Trophoblast cell (in vitro differentiated cells and primary cell): ENCODE data around the gene PTP4A1.

Source experiments
- DNase-seq, 2 donors: peaks; one replicate each; pipeline ENCODE4 v3.0.0-alpha.2; 2016
- H2AFZ ChIP-seq: 2 replicates; pipeline ENCODE4 v1.6.1; 2013; ENCODE audit warnings: low read length, moderate library complexity, mild to moderate bottlenecking; ENCODE audit not compliant: insufficient read depth, poor library complexity
- H2AK5ac ChIP-seq: 2 replicates; pipeline ENCODE4 v1.6.1; 2013; ENCODE audit warnings: mild to moderate bottlenecking, low read length
- H2BK120ac ChIP-seq: 2 replicates; pipeline ENCODE4 v1.6.1; 2013; ENCODE audit warnings: low read length, mild to moderate bottlenecking, moderate library complexity; ENCODE audit not compliant: insufficient read depth, poor library complexity
- H2BK12ac ChIP-seq: 2 replicates; pipeline ENCODE4 v1.6.1; 2013; ENCODE audit warnings: mild to moderate bottlenecking, low read length, moderate library complexity
- H2BK5ac ChIP-seq: 2 replicates; pipeline ENCODE4 v1.6.1; 2013; ENCODE audit warnings: low read length, low read depth, moderate library complexity, mild to moderate bottlenecking; ENCODE audit not compliant: poor library complexity
- H3K14ac ChIP-seq: 2 replicates; pipeline ENCODE4 v1.6.1; 2013; ENCODE audit warnings: mild to moderate bottlenecking, low read length
- H3K18ac ChIP-seq: 2 replicates; pipeline ENCODE4 v1.6.1; 2013; ENCODE audit warnings: mild to moderate bottlenecking, low read length
- H3K23ac ChIP-seq: 2 replicates; pipeline ENCODE4 v1.6.1; 2013; ENCODE audit warnings: low read length
- H3K27ac ChIP-seq: 2 replicates; pipeline ENCODE4 v1.5.1; 2013; ENCODE audit warnings: low read depth, mild to moderate bottlenecking, inconsistent platforms, low read length, moderate library complexity
- H3K27me3 ChIP-seq: 2 replicates; pipeline ENCODE4 v1.6.1; 2013; ENCODE audit warnings: inconsistent platforms, mild to moderate bottlenecking, low read length, moderate library complexity; ENCODE audit not compliant: insufficient read depth
- H3K36me3 ChIP-seq, 2 experiments: 1 replicate in 1 of 2; 2 replicates in 1 of 2; pipeline ENCODE4 v1.6.1; 2013; ENCODE audit warnings: low read length in 2 of 2, mild to moderate bottlenecking in 2 of 2, moderate library complexity in 1 of 2; ENCODE audit not compliant: insufficient read depth in 2 of 2, control insufficient read depth in 1 of 2
- H3K4ac ChIP-seq: 2 replicates; pipeline ENCODE4 v1.6.1; 2013; ENCODE audit warnings: low read depth, mild to moderate bottlenecking, low read length, moderate library complexity
- H3K4me1 ChIP-seq, 2 experiments: 1 replicate in 1 of 2; 2 replicates in 1 of 2; pipeline ENCODE4 v1.6.1; 2013; ENCODE audit warnings: low read length in 2 of 2, mild to moderate bottlenecking in 2 of 2, moderate library complexity in 1 of 2; ENCODE audit not compliant: insufficient read depth in 2 of 2, control insufficient read depth in 1 of 2
- H3K4me2 ChIP-seq: 2 replicates; pipeline ENCODE4 v1.6.1; 2013; ENCODE audit warnings: inconsistent platforms, mild to moderate bottlenecking, low read length, moderate library complexity
- H3K4me3 ChIP-seq: 2 replicates; pipeline ENCODE4 v1.5.1; 2013; ENCODE audit warnings: mild to moderate bottlenecking, low read depth, low read length, inconsistent platforms
- H3K79me1 ChIP-seq: one replicate; pipeline ENCODE4 v1.6.1; 2013; ENCODE audit warnings: low read length
- H3K79me2 ChIP-seq: 2 replicates; pipeline ENCODE4 v1.6.1; 2013; ENCODE audit warnings: low read length, mild to moderate bottlenecking; ENCODE audit not compliant: control insufficient read depth, insufficient read depth, poor library complexity
- H3K9ac ChIP-seq: 2 replicates; pipeline ENCODE4 v1.6.1; 2013; ENCODE audit warnings: mild to moderate bottlenecking, low read length
- H3K9me3 ChIP-seq: 2 replicates; pipeline ENCODE4 v1.6.1; 2013; ENCODE audit warnings: low read depth, mild to moderate bottlenecking, control low read depth, inconsistent platforms, low read length; ENCODE audit not compliant: insufficient read depth
- H4K12ac ChIP-seq: 2 replicates; pipeline ENCODE4 v1.6.1; 2013; ENCODE audit warnings: low read depth, mild to moderate bottlenecking, low read length, moderate library complexity
- H4K8ac ChIP-seq: 2 replicates; pipeline ENCODE4 v1.6.1; 2013; ENCODE audit warnings: low read depth, mild to moderate bottlenecking, low read length, moderate library complexity
- H4K91ac ChIP-seq: one replicate; pipeline ENCODE4 v1.6.1; 2013; ENCODE audit warnings: low read depth, mild to moderate bottlenecking, low read length, moderate library complexity
- WGBS: extraction: QIAGEN DNeasy Blood & Tissue Kit; methylation state at CpG from one replicate; pipeline ENCODE4 v1.1.7; 2013; ENCODE audit warnings: missing lambda C conversion rate; ENCODE audit not compliant: insufficient read length, insufficient coverage; ENCODE audit errors: extremely low coverage; 5-methylcytosine and 5-hydroxymethylcytosine counted together

Gene PTP4A1

GRCh38 chr6:63599243-63599642, 27.0 kb downstream of the PTP4A1 start:
- Histone ChIP-seq H3K79me1 (no peaks in the 10 kb centered on the region), H2BK12ac (no peak overlapping the region), H4K8ac (no peak overlapping the region), H3K4me3 (no peak overlapping the region), H3K9ac (no peak overlapping the region), H3K79me2 (no peaks in the 10 kb centered on the region), H3K4me2 (no peak overlapping the region), H4K91ac (no peak overlapping the region), H3K36me3 (no peaks in the 10 kb centered on the region), H3K27ac (no peak overlapping the region), H2BK120ac (no peak overlapping the region), H3K23ac (no peak overlapping the region), H2AFZ (no peak overlapping the region), H3K9me3 (no peaks in the 10 kb centered on the region), H3K18ac (no peak overlapping the region), H3K4me1 (no peaks in the 10 kb centered on the region), H4K12ac (peak overlapping the region; percentile 3), H3K14ac (no peak overlapping the region), H2BK5ac (no peak overlapping the region), H3K4ac (no peak overlapping the region), H3K27me3 (no peaks in the 10 kb centered on the region), H2AK5ac (no peak overlapping the region)
- no peak for DNase-seq
- WGBS: no CpG with 5 or more reads among the region's 7 CpGs

GRCh38 chr6:63600136-63600535, 27.9 kb downstream of the PTP4A1 start:
- Histone ChIP-seq H3K79me2 (no peaks in the 10 kb centered on the region), H2BK5ac (no peak overlapping the region)
- no CpG with 5 or more reads among the region's 6 CpGs for WGBS

GRCh38 chr6:63609231-63609630, 37.0 kb downstream of the PTP4A1 start:
- Histone ChIP-seq H3K27me3 (no peaks in the 10 kb centered on the region), H2AK5ac (no peak overlapping the region), H2AFZ (no peak overlapping the region), H4K12ac (no peak overlapping the region), H3K36me3 (no peaks in the 10 kb centered on the region), H3K4me1 (no peaks in the 10 kb centered on the region), H3K9me3 (no peaks in the 10 kb centered on the region), H3K4me3 (no peak overlapping the region), H4K8ac (no peak overlapping the region), H3K23ac (no peak overlapping the region), H3K27ac (no peak overlapping the region), H3K4ac (no peak overlapping the region), H2BK120ac (no peak overlapping the region), H3K79me2 (no peaks in the 10 kb centered on the region), H3K18ac (no peak overlapping the region), H3K4me2 (no peak overlapping the region), H2BK12ac (no peak overlapping the region), H3K14ac (no peak overlapping the region), H3K79me1 (no peaks in the 10 kb centered on the region), H2BK5ac (no peak overlapping the region), H4K91ac (no peak overlapping the region), H3K9ac (no peak overlapping the region)
- no peak for DNase-seq
- no CpG with 5 or more reads among the region's 1 CpG for WGBS

More at GRCh38 chr6:63600136-63600535, 27.9 kb downstream of the PTP4A1 start:
- no peak for DNase-seq
- Histone ChIP-seq H3K4me2 (no peak overlapping the region), H3K23ac (no peak overlapping the region), H3K18ac (no peak overlapping the region), H2AK5ac (no peak overlapping the region), H4K12ac (no peak overlapping the region), H3K9ac (no peak overlapping the region), H3K79me1 (no peaks in the 10 kb centered on the region), H4K91ac (no peak overlapping the region), H3K9me3 (no peaks in the 10 kb centered on the region), H2BK12ac (no peak overlapping the region), H3K27me3 (no peaks in the 10 kb centered on the region), H3K4ac (no peak overlapping the region), H3K4me3 (no peak overlapping the region), H2BK120ac (no peak overlapping the region), H2AFZ (no peak overlapping the region), H3K4me1 (no peaks in the 10 kb centered on the region), H4K8ac (no peak overlapping the region), H3K36me3 (no peaks in the 10 kb centered on the region), H3K14ac (no peak overlapping the region), H3K27ac (no peak overlapping the region)

GRCh38 chr6:63610944-63611343, 38.7 kb downstream of the PTP4A1 start:
- no peak overlapping the region for H2BK5ac ChIP-seq
- no peaks in the 10 kb centered on the region for H3K4me1 ChIP-seq
- H3K14ac ChIP-seq: no peak overlapping the region
- no peak for DNase-seq
- H2AFZ ChIP-seq: no peak overlapping the region
- no peak overlapping the region for H3K4ac ChIP-seq
- H2BK12ac ChIP-seq: no peak overlapping the region
- no peak overlapping the region for H3K27ac ChIP-seq
- no peak overlapping the region for H4K8ac ChIP-seq
- H3K4me2 ChIP-seq: no peak overlapping the region
- no peak overlapping the region for H4K91ac ChIP-seq
- WGBS: no CpG with 5 or more reads among the region's 1 CpG
- H3K9ac ChIP-seq: no peak overlapping the region
- no peak overlapping the region for H2BK120ac ChIP-seq
- H3K4me3 ChIP-seq: no peak overlapping the region
- H3K79me1 ChIP-seq: no peaks in the 10 kb centered on the region
- no peaks in the 10 kb centered on the region for H3K36me3 ChIP-seq
- no peak overlapping the region for H3K23ac ChIP-seq
- no peak overlapping the region for H3K18ac ChIP-seq
- no peaks in the 10 kb centered on the region for H3K27me3 ChIP-seq
- no peaks in the 10 kb centered on the region for H3K9me3 ChIP-seq
- no peak overlapping the region for H2AK5ac ChIP-seq
- no peak overlapping the region for H4K12ac ChIP-seq
- H3K79me2 ChIP-seq: no peaks in the 10 kb centered on the region
